Activated naive CD4-positive, alpha-beta T cell treated with anti-CD3 and anti-CD28 coated beads, Interleukin-2, amount 10 ng/mL, durations not matched to agents 7 days and 5 days (primary cell): ENCODE data around the gene SCYGR5.
"Not testable (repeated sequence)": the region's sequence is repeated elsewhere in the genome, so short reads cannot be mapped to it uniquely, and the experiment has no call there.

Experiments used
- CTCF ChIA-PET: fragments of 350-600 bp; sonication (Branson Sonifier 250); formaldehyde crosslinking; loops from one replicate; lab custom pipeline; 2021; ENCODE audit warnings: antibody characterized with exemption; lab: Charles Lee
- DNase-seq: peaks from one replicate; pipeline ENCODE4 v3.0.0-alpha.2; 2020
- H3K27ac Mint-ChIP-seq: one replicate; pipeline ENCODE4 v1.8.0; 2021; ENCODE audit warnings: mild to moderate bottlenecking, moderate library complexity, mixed read lengths
- H3K27me3 Mint-ChIP-seq: one replicate; pipeline ENCODE4 v1.8.0; 2021; ENCODE audit warnings: mild to moderate bottlenecking, mixed read lengths
- H3K36me3 Mint-ChIP-seq: one replicate; pipeline ENCODE4 v1.8.0; 2021; ENCODE audit warnings: mixed read lengths
- H3K4me1 Mint-ChIP-seq: one replicate; pipeline ENCODE4 v1.8.0; 2021; ENCODE audit warnings: mixed read lengths
- H3K4me3 Mint-ChIP-seq: one replicate; pipeline ENCODE4 v1.8.0; 2021; ENCODE audit warnings: mild to moderate bottlenecking, moderate library complexity, mixed read lengths
- H3K9me3 Mint-ChIP-seq: one replicate; pipeline ENCODE4 v1.8.0; 2021; ENCODE audit warnings: mixed read lengths

SCYGR5 gene

GRCh38 chr2:227655454-227655853 is 11.2 kb upstream of the SCYGR5 start:
- DNase-seq = no peak
- H3K4me3 Mint-ChIP-seq = no peak overlapping the region
- H3K36me3 Mint-ChIP-seq = no peaks in the 10 kb centered on the region
- no peaks in the 10 kb centered on the region for H3K9me3 Mint-ChIP-seq
- CTCF ChIA-PET = no interaction called here
- H3K27ac Mint-ChIP-seq = no peak overlapping the region
- H3K4me1 Mint-ChIP-seq = no peaks in the 10 kb centered on the region
- H3K27me3 Mint-ChIP-seq = no peaks in the 10 kb centered on the region

GRCh38 chr2:227657199-227657845 is 9.3 kb upstream of the SCYGR5 start:
- Mint-ChIP-seq H3K27me3 (no peaks in the 10 kb centered on the region), H3K27ac (no peak overlapping the region), H3K4me1 (no peaks in the 10 kb centered on the region), H3K4me3 (no peak overlapping the region), H3K36me3 (no peaks in the 10 kb centered on the region), H3K9me3 (no peaks in the 10 kb centered on the region)
- DNase-seq = no peak
- CTCF ChIA-PET = interaction anchor here (0.7 to 4.6 kb wide), 12 partner anchors 11 to 233 kb away, joined by 3 to 42 read pairs (median 6); no protein-coding TSS in a partner anchor

GRCh38 chr2:227661025-227661649 is 5.5 kb upstream of the SCYGR5 start:
- Mint-ChIP-seq H3K9me3 (no peaks in the 10 kb centered on the region), H3K4me1 (no peaks in the 10 kb centered on the region)

GRCh38 chr2:227661827-227662226 is 4.8 kb upstream of the SCYGR5 start:
- H3K4me3 Mint-ChIP-seq = no peak overlapping the region
- H3K27me3 Mint-ChIP-seq = peaks cover 3% of the 10 kb centered on the region
- CTCF ChIA-PET = no interaction called here
- no peaks in the 10 kb centered on the region for H3K36me3 Mint-ChIP-seq
- no peak for DNase-seq
- no peak overlapping the region for H3K27ac Mint-ChIP-seq
- no peaks in the 10 kb centered on the region for H3K9me3 Mint-ChIP-seq
- H3K4me1 Mint-ChIP-seq = no peaks in the 10 kb centered on the region

More at GRCh38 chr2:227661025-227661649, 5.5 kb upstream of the SCYGR5 start:
- H3K27me3 Mint-ChIP-seq = peaks cover 3% of the 10 kb centered on the region
- no peak for DNase-seq
- CTCF ChIA-PET = no interaction called here
- no peak overlapping the region for H3K27ac Mint-ChIP-seq
- no peaks in the 10 kb centered on the region for H3K36me3 Mint-ChIP-seq
- no peak overlapping the region for H3K4me3 Mint-ChIP-seq

- peaks cover 3% of the 10 kb centered on the region for H3K27me3 Mint-ChIP-seq
- H3K27ac Mint-ChIP-seq = no peak overlapping the region
- no peak for DNase-seq
- H3K4me1 Mint-ChIP-seq = no peaks in the 10 kb centered on the region
- no peaks in the 10 kb centered on the region for H3K9me3 Mint-ChIP-seq
- CTCF ChIA-PET = no interaction called here
- H3K36me3 Mint-ChIP-seq = no peaks in the 10 kb centered on the region
- H3K4me3 Mint-ChIP-seq = no peak overlapping the region
Observed at GRCh38 chr2:227665189-227665940, 1.2 kb upstream of the SCYGR5 start.

GRCh38 chr2:227671170-227671905 is 4.7 kb downstream of the SCYGR5 start:
- Mint-ChIP-seq H3K27me3 (peaks cover 5% of the 10 kb centered on the region), H3K27ac (no peak overlapping the region), H3K9me3 (no peaks in the 10 kb centered on the region), H3K36me3 (no peaks in the 10 kb centered on the region), H3K4me3 (no peak overlapping the region), H3K4me1 (no peaks in the 10 kb centered on the region)
- DNase-seq = no peak
- CTCF ChIA-PET = interaction anchor here (1.6 to 2.1 kb wide), 2 partner anchors 13 kb away, joined by 5 to 6 read pairs; no protein-coding TSS in a partner anchor

- H3K27ac Mint-ChIP-seq, H3K4me3 Mint-ChIP-seq, DNase-seq, H3K9me3 Mint-ChIP-seq, CTCF ChIA-PET, H3K4me1 Mint-ChIP-seq, H3K27me3 Mint-ChIP-seq, H3K36me3 Mint-ChIP-seq: not testable (repeated sequence)
Observed at GRCh38 chr2:227673620-227674019, 7.0 kb downstream of the SCYGR5 start.

- no peaks in the 10 kb centered on the region for H3K4me1 Mint-ChIP-seq
- H3K27ac Mint-ChIP-seq = no peak overlapping the region
- no peak for DNase-seq
- H3K36me3 Mint-ChIP-seq = no peaks in the 10 kb centered on the region
- peaks cover 5% of the 10 kb centered on the region for H3K27me3 Mint-ChIP-seq
- H3K9me3 Mint-ChIP-seq = no peaks in the 10 kb centered on the region
- CTCF ChIA-PET = no interaction called here
- H3K4me3 Mint-ChIP-seq = no peak overlapping the region
Observed at GRCh38 chr2:227674485-227674884, 7.9 kb downstream of the SCYGR5 start.

- no peaks in the 10 kb centered on the region for H3K36me3 Mint-ChIP-seq
- H3K4me1 Mint-ChIP-seq = no peaks in the 10 kb centered on the region
- no peaks in the 10 kb centered on the region for H3K9me3 Mint-ChIP-seq
- no peak overlapping the region for H3K4me3 Mint-ChIP-seq
- H3K27me3 Mint-ChIP-seq = no peaks in the 10 kb centered on the region
- CTCF ChIA-PET = no interaction called here
- no peak for DNase-seq
- no peak overlapping the region for H3K27ac Mint-ChIP-seq
Observed at GRCh38 chr2:227677928-227678327, 11.3 kb downstream of the SCYGR5 start.

- Mint-ChIP-seq H3K4me1 (no peaks in the 10 kb centered on the region), H3K27me3 (peaks cover 4% of the 10 kb centered on the region), H3K9me3 (no peaks in the 10 kb centered on the region), H3K4me3 (no peak overlapping the region), H3K36me3 (no peaks in the 10 kb centered on the region), H3K27ac (no peak overlapping the region)
- DNase-seq = no peak
- CTCF ChIA-PET = no interaction called here
Observed at GRCh38 chr2:227684258-227684657, 17.7 kb downstream of the SCYGR5 start.

GRCh38 chr2:227687189-227687588 is 20.6 kb downstream of the SCYGR5 start:
- no peaks in the 10 kb centered on the region for H3K9me3 Mint-ChIP-seq

GRCh38 chr2:227696990-227697679 is 30.5 kb downstream of the SCYGR5 start:
- no peak for DNase-seq
- H3K36me3 Mint-ChIP-seq = no peaks in the 10 kb centered on the region
- no peak overlapping the region for H3K4me3 Mint-ChIP-seq
- no peaks in the 10 kb centered on the region for H3K4me1 Mint-ChIP-seq
- CTCF ChIA-PET = interaction anchor here (1.6 kb wide), 1 partner anchor 10 kb away, joined by 5 read pairs; no protein-coding TSS in a partner anchor
- peaks cover 3% of the 10 kb centered on the region for H3K27me3 Mint-ChIP-seq
- H3K9me3 Mint-ChIP-seq = no peaks in the 10 kb centered on the region
- H3K27ac Mint-ChIP-seq = no peak overlapping the region

More at GRCh38 chr2:227687189-227687588, 20.6 kb downstream of the SCYGR5 start:
- H3K36me3 Mint-ChIP-seq = no peaks in the 10 kb centered on the region
- no peak overlapping the region for H3K27ac Mint-ChIP-seq
- peaks cover 8% of the 10 kb centered on the region for H3K27me3 Mint-ChIP-seq
- CTCF ChIA-PET = no interaction called here
- H3K4me3 Mint-ChIP-seq = no peak overlapping the region
- no peak for DNase-seq
- no peaks in the 10 kb centered on the region for H3K4me1 Mint-ChIP-seq

GRCh38 chr2:227701556-227701955 is 35.0 kb downstream of the SCYGR5 start:
- Mint-ChIP-seq H3K9me3 (no peaks in the 10 kb centered on the region), H3K36me3 (no peaks in the 10 kb centered on the region), H3K4me1 (no peaks in the 10 kb centered on the region), H3K27me3 (no peaks in the 10 kb centered on the region), H3K27ac (no peak overlapping the region), H3K4me3 (no peak overlapping the region)
- CTCF ChIA-PET = no interaction called here
- DNase-seq = no peak
